Measurements from ENCODE around the gene TAF1.

- no peak for TF ChIP-seq POLR2A (IDR thresholded peaks at IDR 0.05; ENCODE audit: low read depth, low read length)
- TF ChIP-seq POLR2AphosphoS5 (IDR thresholded peaks at IDR 0.05; ENCODE audit: low read depth, low read length): no peak
- no peak for TF ChIP-seq TAF1 (IDR thresholded peaks at IDR 0.05; ENCODE audit: low read depth, low read length)
- TF ChIP-seq SPI1 (IDR thresholded peaks at IDR 0.05; ENCODE audit: low read depth, low read length): no peak
- no peak for TF ChIP-seq POU2F2 (IDR thresholded peaks at IDR 0.05; ENCODE audit: low read depth, low read length)
These were observed 6.2 kb downstream of the TAF1 start for GRCh38 chrX:71372388-71372787.

All from GM12891 (cell line).